ENCODE measurements around the gene NFIL3. TPM values are rescaled to one million over a fixed set of nuclear protein-coding genes. Genes with fewer than 3 reads are reported as not detected.
"Not testable (repeated sequence)": the region's sequence is repeated elsewhere in the genome, so short reads cannot be mapped to it uniquely, and the experiment has no call there.

Gene NFIL3
- 25.8 to 28.1 TPM (median 26.3 TPM) in 3 replicates for total RNA-seq

GRCh38 chr9:91423785-91424402 lies at the start of gene NFIL3:
Gene NFIL3 (minus strand): TSS chr9:91423832. CDS start chr9:91410734, 13,098 bp downstream.
- H3K27ac Mint-ChIP-seq = peak within 1 kb of the TSS; percentile 99
- H3K4me3 Mint-ChIP-seq = peak within 1 kb of the TSS; percentile 94
- DNase-seq (ENCODE audit: low spot score in 2 of 2, unreplicated experiment in 2 of 2) = peak; percentile 73 to 80
- peaks cover 31% of the 10 kb centered on the region for H3K27me3 Mint-ChIP-seq (ENCODE audit: low read depth)
- TF ChIP-seq CTCF (IDR thresholded peaks at IDR 0.05; ENCODE audit: unreplicated experiment) = no peak
- peaks cover 54% of the 10 kb centered on the region for H3K4me1 Mint-ChIP-seq
- no peaks in the 10 kb centered on the region for H3K9me3 Mint-ChIP-seq
- H3K36me3 Mint-ChIP-seq = no peaks in the 10 kb centered on the region

- not testable (repeated sequence) for H3K27ac Mint-ChIP-seq; H3K4me1 Mint-ChIP-seq; H3K36me3 Mint-ChIP-seq; H3K4me3 Mint-ChIP-seq; DNase-seq (ENCODE audit: low spot score in 2 of 2, unreplicated experiment in 2 of 2); H3K27me3 Mint-ChIP-seq (ENCODE audit: low read depth)
- H3K9me3 Mint-ChIP-seq = peaks cover 31% of the 10 kb centered on the region
Observed at GRCh38 chr9:91471524-91471923, 47.9 kb upstream of the NFIL3 start.

GRCh38 chr9:91465420-91465819 lies 41.8 kb upstream of the NFIL3 start:
- H3K36me3 Mint-ChIP-seq = no peaks in the 10 kb centered on the region
- H3K4me3 Mint-ChIP-seq = no peak overlapping the region
- TF ChIP-seq CTCF (IDR thresholded peaks at IDR 0.05; ENCODE audit: unreplicated experiment) = no peak
- H3K9me3 Mint-ChIP-seq = peaks cover 45% of the 10 kb centered on the region
- no peak overlapping the region for H3K27ac Mint-ChIP-seq
- H3K4me1 Mint-ChIP-seq = no peaks in the 10 kb centered on the region
- DNase-seq (ENCODE audit: low spot score in 2 of 2, unreplicated experiment in 2 of 2) = no peak
- no peaks in the 10 kb centered on the region for H3K27me3 Mint-ChIP-seq (ENCODE audit: low read depth)

GRCh38 chr9:91458906-91459305 lies 35.3 kb upstream of the NFIL3 start:
- no peak for TF ChIP-seq CTCF (IDR thresholded peaks at IDR 0.05; ENCODE audit: unreplicated experiment)
- no peak overlapping the region for H3K4me3 Mint-ChIP-seq
- peaks cover 4% of the 10 kb centered on the region for H3K4me1 Mint-ChIP-seq
- no peak for DNase-seq (ENCODE audit: low spot score in 2 of 2, unreplicated experiment in 2 of 2)
- H3K36me3 Mint-ChIP-seq = no peaks in the 10 kb centered on the region
- H3K27me3 Mint-ChIP-seq (ENCODE audit: low read depth) = no peaks in the 10 kb centered on the region
- peaks cover 24% of the 10 kb centered on the region for H3K9me3 Mint-ChIP-seq
- H3K27ac Mint-ChIP-seq = no peak overlapping the region

GRCh38 chr9:91452844-91453243 lies 29.2 kb upstream of the NFIL3 start:
- Mint-ChIP-seq H3K27ac (no peak overlapping the region), H3K4me1 (peaks cover 4% of the 10 kb centered on the region), H3K4me3 (no peak overlapping the region), H3K36me3 (no peaks in the 10 kb centered on the region), H3K9me3 (peaks cover 25% of the 10 kb centered on the region), H3K27me3 (ENCODE audit: low read depth) (no peaks in the 10 kb centered on the region)
- DNase-seq (ENCODE audit: low spot score in 2 of 2, unreplicated experiment in 2 of 2) = no peak
- TF ChIP-seq CTCF (IDR thresholded peaks at IDR 0.05; ENCODE audit: unreplicated experiment) = no peak

- H3K4me1 Mint-ChIP-seq = peaks cover 4% of the 10 kb centered on the region
- H3K36me3 Mint-ChIP-seq = no peaks in the 10 kb centered on the region
- no peaks in the 10 kb centered on the region for H3K27me3 Mint-ChIP-seq (ENCODE audit: low read depth)
- no peak overlapping the region for H3K4me3 Mint-ChIP-seq
- no peak for DNase-seq (ENCODE audit: low spot score in 2 of 2, unreplicated experiment in 2 of 2)
- peaks cover 22% of the 10 kb centered on the region for H3K9me3 Mint-ChIP-seq
- no peak overlapping the region for H3K27ac Mint-ChIP-seq
- no peak for TF ChIP-seq CTCF (IDR thresholded peaks at IDR 0.05; ENCODE audit: unreplicated experiment)
Observed at GRCh38 chr9:91451431-91452270, 28.0 kb upstream of the NFIL3 start.

All from mesothelial cell of epicardium (in vitro differentiated cells).